Endodermal cell (in vitro differentiated cells): ENCODE data around the gene PLEKHD1. TPM values are rescaled to one million over a fixed set of nuclear protein-coding genes. Genes with fewer than 3 reads are reported as not detected.

ENCODE experiments used
- DNase-seq: peaks from one replicate; pipeline ENCODE4 v3.0.0-alpha.2; 2017
- H3K27ac ChIP-seq: 2 replicates; pipeline ENCODE4 v1.5.1; 2013; ENCODE audit warnings: mild to moderate bottlenecking, low read depth, low read length, moderate library complexity
- H3K27me3 ChIP-seq: 2 replicates; pipeline ENCODE4 v1.6.1; 2013; ENCODE audit warnings: mild to moderate bottlenecking, low read length, moderate library complexity; ENCODE audit not compliant: insufficient read depth, control insufficient read depth, poor library complexity, severe bottlenecking
- H3K36me3 ChIP-seq: 2 replicates; pipeline ENCODE4 v1.7.0; 2013; ENCODE audit warnings: mild to moderate bottlenecking, low read length, moderate library complexity; ENCODE audit not compliant: control insufficient read depth, insufficient read depth
- H3K4me1 ChIP-seq: one replicate; pipeline ENCODE4 v1.7.0; 2013; ENCODE audit warnings: low read length; ENCODE audit not compliant: control insufficient read depth, insufficient read depth
- H3K4me3 ChIP-seq: 2 replicates; pipeline ENCODE4 v1.5.1; 2013; ENCODE audit warnings: mild to moderate bottlenecking, low read length, moderate library complexity
- H3K9ac ChIP-seq: 2 replicates; pipeline ENCODE4 v1.6.1; 2013; ENCODE audit warnings: mild to moderate bottlenecking, low read length, moderate library complexity; ENCODE audit not compliant: poor library complexity, severe bottlenecking; ENCODE audit errors: extremely low read depth
- H3K9me3 ChIP-seq: 2 replicates; pipeline ENCODE4 v1.6.1; 2013; ENCODE audit warnings: mild to moderate bottlenecking, low read length, moderate library complexity; ENCODE audit not compliant: control insufficient read depth
- H3K27ac Mint-ChIP-seq: 2 replicates; pipeline ENCODE4 v1.8.0; 2020; ENCODE audit warnings: mixed read lengths
- H3K27me3 Mint-ChIP-seq: 2 replicates; pipeline ENCODE4 v1.8.0; 2021; ENCODE audit warnings: mild to moderate bottlenecking, mixed read lengths; ENCODE audit not compliant: insufficient read depth
- H3K36me3 Mint-ChIP-seq: 2 replicates; pipeline ENCODE4 v1.8.0; 2020; ENCODE audit warnings: low read depth, mixed read lengths
- H3K4me1 Mint-ChIP-seq: 2 replicates; pipeline ENCODE4 v1.8.0; 2020; ENCODE audit warnings: mixed read lengths
- H3K4me3 Mint-ChIP-seq: 2 replicates; pipeline ENCODE4 v1.8.0; 2020; ENCODE audit warnings: mild to moderate bottlenecking, moderate library complexity, mixed read lengths
- H3K9me3 Mint-ChIP-seq: 2 replicates; pipeline ENCODE4 v1.8.0; 2020; ENCODE audit warnings: mild to moderate bottlenecking, mixed read lengths
- CTCF ChIP-seq: fragments of 200-600 bp; sonication (generic); conservative IDR thresholded peaks from 2 replicates; pipeline ENCODE4 v1.5.0; 2021; ENCODE audit warnings: antibody characterized with exemption, mild to moderate bottlenecking
- WGBS, 2 experiments: methylation state at CpG; one replicate each; pipeline versions ENCODE4 v1.1.5 to v1.1.7; 2013; ENCODE audit warnings: missing lambda C conversion rate in 2 of 2, mixed read lengths in 1 of 2; ENCODE audit not compliant: insufficient coverage in 1 of 2, insufficient read length in 1 of 2; 5-methylcytosine and 5-hydroxymethylcytosine counted together
- total RNA-seq, 2 donors: library from RNA; stranded (reverse); fragmentation: NEBNext Ultra II Directional in 1 of 2; extraction: Animal tissue kit (Norgen Biotek cat#: 25700) in 1 of 2; gene quantifications; 2 replicates in 1 of 2; 3 replicates in 1 of 2; pipeline ENCODE4 v1.2.1, GENCODE V29; 2021

Gene PLEKHD1
- total RNA-seq, 2 donors from 2014 or later, result 0.11 TPM

GRCh38 chr14:69458350-69458749 is 26.2 kb upstream of the PLEKHD1 start:
- H3K4me1 Mint-ChIP-seq, result no peaks in the 10 kb centered on the region
- Histone ChIP-seq H3K36me3 (peaks cover 55% of the 10 kb centered on the region), H3K4me1 (no peaks in the 10 kb centered on the region), H3K4me3 (no peak overlapping the region), H3K27ac (no peak overlapping the region), H3K9me3 (no peaks in the 10 kb centered on the region), H3K9ac (no peak overlapping the region), H3K27me3 (no peaks in the 10 kb centered on the region)
- no peak for TF ChIP-seq CTCF
- WGBS, 2 experiments, result 95 to 97% methylated on average over 10 to 11 of the region's 11 CpGs
- H3K9me3 Mint-ChIP-seq, result no peaks in the 10 kb centered on the region
- DNase-seq, result no peak
- peaks cover 32% of the 10 kb centered on the region for H3K36me3 Mint-ChIP-seq
- no peak overlapping the region for H3K4me3 Mint-ChIP-seq
- H3K27ac Mint-ChIP-seq, result no peak overlapping the region
- H3K27me3 Mint-ChIP-seq, result no peaks in the 10 kb centered on the region

GRCh38 chr14:69459122-69459521 is 25.4 kb upstream of the PLEKHD1 start:
- Histone ChIP-seq H3K36me3 (peaks cover 52% of the 10 kb centered on the region), H3K27me3 (no peaks in the 10 kb centered on the region), H3K9ac (no peak overlapping the region), H3K9me3 (no peaks in the 10 kb centered on the region), H3K4me1 (no peaks in the 10 kb centered on the region), H3K27ac (no peak overlapping the region), H3K4me3 (no peak overlapping the region)
- no peak for DNase-seq
- H3K27ac Mint-ChIP-seq, result no peak overlapping the region
- no peaks in the 10 kb centered on the region for H3K4me1 Mint-ChIP-seq
- no peaks in the 10 kb centered on the region for H3K27me3 Mint-ChIP-seq
- 60 to 79% methylated on average over 1 of the region's 1 CpG for WGBS, 2 experiments
- no peaks in the 10 kb centered on the region for H3K9me3 Mint-ChIP-seq
- H3K36me3 Mint-ChIP-seq, result peaks cover 34% of the 10 kb centered on the region
- H3K4me3 Mint-ChIP-seq, result no peak overlapping the region
- TF ChIP-seq CTCF, result no peak

GRCh38 chr14:69460093-69460701 is 24.3 kb upstream of the PLEKHD1 start:
- H3K36me3 Mint-ChIP-seq, result peaks cover 32% of the 10 kb centered on the region
- DNase-seq, result peak; percentile 71
- H3K4me1 ChIP-seq, result no peaks in the 10 kb centered on the region

More at GRCh38 chr14:69460093-69460701, 24.3 kb upstream of the PLEKHD1 start:
- Histone ChIP-seq H3K27me3 (no peaks in the 10 kb centered on the region), H3K4me3 (no peak overlapping the region), H3K9me3 (no peaks in the 10 kb centered on the region), H3K27ac (no peak overlapping the region), H3K36me3 (peaks cover 41% of the 10 kb centered on the region), H3K9ac (no peak overlapping the region)
- Mint-ChIP-seq H3K4me1 (no peaks in the 10 kb centered on the region), H3K9me3 (no peaks in the 10 kb centered on the region), H3K27me3 (no peaks in the 10 kb centered on the region), H3K27ac (no peak overlapping the region), H3K4me3 (no peak overlapping the region)
- WGBS, 2 experiments, result 62 to 65% methylated on average over 4 of the region's 4 CpGs
- TF ChIP-seq CTCF, result peak; percentile 92
